UCSD-AML1 (cell line): ENCODE data around the gene CARMIL1.
"Not testable (repeated sequence)": the region's sequence is repeated elsewhere in the genome, so short reads cannot be mapped to it uniquely, and the experiment has no call there.

Source experiments
- DNase-seq: peaks from one replicate; lab custom pipeline; 2025; ENCODE audit not compliant: unreplicated experiment; lab: John Stamatoyannopoulos, UW

CARMIL1 gene

GRCh38 chr6:25366903-25367545 is 87.8 kb downstream of the CARMIL1 start:
- DNase-seq, result no peak

- no peak for DNase-seq
Observed at GRCh38 chr6:25369036-25369432, 89.9 kb downstream of the CARMIL1 start.

- DNase-seq, result peak; percentile 42
Observed at GRCh38 chr6:25369433-25370177, 90.4 kb downstream of the CARMIL1 start.

- DNase-seq, result no peak
Observed at GRCh38 chr6:25370178-25371036, 91.2 kb downstream of the CARMIL1 start.

- DNase-seq, result no peak
Observed at GRCh38 chr6:25371037-25371347, 91.8 kb downstream of the CARMIL1 start.

GRCh38 chr6:25375125-25375524 is 96.0 kb downstream of the CARMIL1 start:
- DNase-seq, result no peak

- DNase-seq, result no peak
Observed at GRCh38 chr6:25377664-25378063, 98.5 kb downstream of the CARMIL1 start.

GRCh38 chr6:25381077-25381476 is 101.9 kb downstream of the CARMIL1 start:
- DNase-seq, result no peak

GRCh38 chr6:25382476-25382875 is 103.3 kb downstream of the CARMIL1 start:
- DNase-seq, result not testable (repeated sequence)

- DNase-seq, result no peak
Observed at GRCh38 chr6:25384234-25384633, 105.1 kb downstream of the CARMIL1 start.

- DNase-seq, result no peak
Observed at GRCh38 chr6:25384967-25385366, 105.8 kb downstream of the CARMIL1 start.

- no peak for DNase-seq
Observed at GRCh38 chr6:25387483-25387882, 108.3 kb downstream of the CARMIL1 start.

GRCh38 chr6:25387911-25388310 is 108.7 kb downstream of the CARMIL1 start:
- DNase-seq, result no peak

- no peak for DNase-seq
Observed at GRCh38 chr6:25388776-25389175, 109.6 kb downstream of the CARMIL1 start.

GRCh38 chr6:25389471-25389870 is 110.3 kb downstream of the CARMIL1 start:
- no peak for DNase-seq

- DNase-seq, result no peak
Observed at GRCh38 chr6:25392372-25392771, 113.2 kb downstream of the CARMIL1 start.

- no peak for DNase-seq
Observed at GRCh38 chr6:25395731-25396130, 116.6 kb downstream of the CARMIL1 start.

- no peak for DNase-seq
Observed at GRCh38 chr6:25397406-25397805, 118.2 kb downstream of the CARMIL1 start.

GRCh38 chr6:25399885-25400284 is 120.7 kb downstream of the CARMIL1 start:
- no peak for DNase-seq

- DNase-seq, result no peak
Observed at GRCh38 chr6:25401711-25402110, 122.5 kb downstream of the CARMIL1 start.

GRCh38 chr6:25402125-25402524 is 123.0 kb downstream of the CARMIL1 start:
- no peak for DNase-seq

GRCh38 chr6:25403150-25403549 is 124.0 kb downstream of the CARMIL1 start:
- DNase-seq, result no peak
